H1 (cell line): ENCODE data around the gene SHTN1. TPM values are rescaled to one million over a fixed set of nuclear protein-coding genes. Genes with fewer than 3 reads are reported as not detected.

Experiments used
- CTCF ChIA-PET: fragments of 300-600 bp; sonication (Branson Sonifier 250); formaldehyde crosslinking; loops from one replicate; lab custom pipeline; 2021; ENCODE audit not compliant: partially characterized antibody; lab: Charles Lee
- POLR2A ChIA-PET: fragments of 300-600 bp; sonication (Branson Sonifier 250); formaldehyde crosslinking; loops from one replicate; lab custom pipeline; 2021; ENCODE audit warnings: inconsistent platforms; ENCODE audit not compliant: partially characterized antibody; lab: Charles Lee
- DNase-seq, 2 experiments: peaks; one replicate each; pipeline versions ENCODE4 v3.0.0 to v3.0.0-alpha.2; 2010 to 2022; ENCODE audit warnings: low spot score in 2 of 2, low read depth in 1 of 2, mixed read lengths in 1 of 2
- FAIRE-seq: peaks from 2 replicates; lab custom pipeline; 2011; peaks lifted over from hg19 to GRCh38; lab: Jason Lieb, UNC
- H2AFZ ChIP-seq: 2 replicates; pipeline ENCODE4 v1.8.1; 2012; ENCODE audit warnings: low read length, inconsistent platforms
- H2AK5ac ChIP-seq: 2 replicates; pipeline ENCODE4 v1.6.1; 2013; ENCODE audit warnings: low read depth, low read length
- H2BK120ac ChIP-seq: replicated peaks from 2 replicates; pipeline ENCODE3; 2013; ENCODE audit warnings: low read depth, low read length, inconsistent platforms
- H2BK12ac ChIP-seq: 2 replicates; pipeline ENCODE4 v1.6.1; 2013; ENCODE audit warnings: low read depth, low read length
- H2BK15ac ChIP-seq: 2 replicates; pipeline ENCODE4 v1.6.1; 2013; ENCODE audit warnings: low read length
- H2BK20ac ChIP-seq: 2 replicates; pipeline ENCODE4 v1.6.1; 2013; ENCODE audit warnings: low read length
- H2BK5ac ChIP-seq: 2 replicates; pipeline ENCODE4 v1.6.1; 2013; ENCODE audit warnings: low read depth, low read length
- H3K14ac ChIP-seq: 2 replicates; pipeline ENCODE4 v1.6.1; 2013; ENCODE audit warnings: inconsistent platforms; ENCODE audit not compliant: insufficient read length
- H3K18ac ChIP-seq: 2 replicates; pipeline ENCODE4 v1.6.1; 2013; ENCODE audit warnings: low read length; ENCODE audit errors: extremely low read depth
- H3K23ac ChIP-seq: 2 replicates; pipeline ENCODE4 v1.6.1; 2013; ENCODE audit warnings: inconsistent platforms; ENCODE audit not compliant: insufficient read length
- H3K23me2 ChIP-seq: 2 replicates; pipeline ENCODE4 v1.6.1; 2013; ENCODE audit warnings: low read depth, low read length
- H3K27ac ChIP-seq: 2 replicates; pipeline ENCODE4 v1.6.1; 2011; ENCODE audit warnings: low read depth, low read length, inconsistent platforms
- H3K27me3 ChIP-seq, 4 experiments: replicated peaks in 1 of 4; 1 replicate in 1 of 4; 2 replicates in 3 of 4; pipeline versions ENCODE4 v1.6.1 to v1.8.1; 2011 to 2013; ENCODE audit warnings: low read length in 3 of 4, mild to moderate bottlenecking in 3 of 4, inconsistent platforms in 2 of 4, mixed read lengths in 2 of 4, moderate library complexity in 1 of 4; ENCODE audit not compliant: control insufficient read depth in 3 of 4, insufficient read depth in 3 of 4; ENCODE audit errors: extremely low read depth in 1 of 4
- H3K36me3 ChIP-seq, 4 experiments: 2 replicates each; pipeline versions ENCODE4 v1.6.1 to v1.8.1; 2011 to 2013; ENCODE audit warnings: mild to moderate bottlenecking in 4 of 4, low read length in 3 of 4, moderate library complexity in 2 of 4, control low read depth in 1 of 4, inconsistent platforms in 1 of 4; ENCODE audit not compliant: insufficient read depth in 4 of 4, control insufficient read depth in 2 of 4
- H3K4ac ChIP-seq: replicated peaks from 2 replicates; pipeline ENCODE3; 2013; ENCODE audit warnings: low read length, low read depth, mixed read lengths, inconsistent platforms; ENCODE audit not compliant: insufficient read length
- H3K4me1 ChIP-seq, 4 experiments: replicated peaks in 1 of 4; 1 replicate in 1 of 4; 2 replicates in 3 of 4; pipeline versions ENCODE4 v1.6.1 to v1.8.1; 2011 to 2013; ENCODE audit warnings: low read length in 3 of 4, inconsistent platforms in 2 of 4, mixed read lengths in 1 of 4; ENCODE audit not compliant: insufficient read depth in 4 of 4, control insufficient read depth in 3 of 4
- H3K4me2 ChIP-seq, 2 experiments: 2 replicates each; pipeline versions ENCODE4 v1.6.1 to v1.8.1; 2011 to 2013; ENCODE audit warnings: low read depth in 2 of 2, low read length in 2 of 2, control low read depth in 1 of 2, inconsistent platforms in 1 of 2, mild to moderate bottlenecking in 1 of 2; ENCODE audit not compliant: insufficient read depth in 1 of 2
- H3K4me3 ChIP-seq, 4 experiments: fragments of 200-600, 300-600 bp in 1 of 4; sonication (generic), shearing (Covaris generic), sonication (Bioruptor Twin) in 1 of 4; 2 replicates each; pipeline versions ENCODE4 v1.5.1 to v1.8.1; 2011 to 2016; ENCODE audit warnings: low read length in 4 of 4, low read depth in 3 of 4, control low read depth in 2 of 4, inconsistent platforms in 2 of 4, mild to moderate bottlenecking in 2 of 4, mixed read lengths in 1 of 4, moderate library complexity in 1 of 4; ENCODE audit not compliant: insufficient read depth in 2 of 4; ENCODE audit errors: extremely low read depth in 1 of 4
- H3K56ac ChIP-seq: replicated peaks from 2 replicates; pipeline ENCODE3; 2013; ENCODE audit warnings: low read depth, mild to moderate bottlenecking, mixed read lengths, low read length, inconsistent platforms; ENCODE audit not compliant: insufficient read length
- H3K79me1 ChIP-seq: 2 replicates; pipeline ENCODE4 v1.6.1; 2013; ENCODE audit warnings: low read depth, low read length, control low read depth
- H3K79me2 ChIP-seq, 2 experiments: 2 replicates each; pipeline versions ENCODE4 v1.6.1 to v1.8.1; 2012 to 2013; ENCODE audit warnings: low read length in 2 of 2, mild to moderate bottlenecking in 2 of 2, inconsistent platforms in 1 of 2; ENCODE audit not compliant: insufficient read depth in 2 of 2, control insufficient read depth in 1 of 2
- H3K9ac ChIP-seq, 4 experiments: replicated peaks in 1 of 4; 1 replicate in 1 of 4; 2 replicates in 3 of 4; pipeline versions ENCODE4 v1.6.1 to v1.8.1; 2011 to 2013; ENCODE audit warnings: low read depth in 3 of 4, low read length in 3 of 4, control low read depth in 2 of 4, mild to moderate bottlenecking in 2 of 4, moderate library complexity in 2 of 4, inconsistent platforms in 1 of 4; ENCODE audit errors: extremely low read depth in 1 of 4
- H3K9me3 ChIP-seq, 2 experiments: 2 replicates each; pipeline versions ENCODE4 v1.6.1 to v1.8.1; 2012 to 2013; ENCODE audit warnings: mild to moderate bottlenecking in 2 of 2, moderate library complexity in 2 of 2, control low read depth in 1 of 2, inconsistent platforms in 1 of 2, low read depth in 1 of 2, low read length in 1 of 2, mixed read lengths in 1 of 2; ENCODE audit not compliant: insufficient read depth in 2 of 2
- H4K20me1 ChIP-seq, 2 experiments: replicated peaks in 1 of 2; 2 replicates each; pipeline versions ENCODE3 to v1.8.1; 2011 to 2013; ENCODE audit warnings: inconsistent platforms in 2 of 2, low read length in 2 of 2, mild to moderate bottlenecking in 1 of 2; ENCODE audit not compliant: insufficient read depth in 2 of 2, control insufficient read depth in 1 of 2
- H4K5ac ChIP-seq: 2 replicates; pipeline ENCODE4 v1.6.1; 2013; ENCODE audit warnings: low read length, low read depth, mixed read lengths, inconsistent platforms; ENCODE audit not compliant: insufficient read length
- H4K8ac ChIP-seq: 2 replicates; pipeline ENCODE4 v1.8.0; 2013; ENCODE audit warnings: mild to moderate bottlenecking, moderate library complexity, low read length, inconsistent platforms; ENCODE audit not compliant: insufficient read depth; ENCODE audit errors: extremely low read depth
- H4K91ac ChIP-seq: replicated peaks from 2 replicates; pipeline ENCODE3; 2013; ENCODE audit warnings: low read length, mixed read lengths, inconsistent platforms; ENCODE audit not compliant: insufficient read length
- FOSL1 ChIP-seq: IDR thresholded peaks from 2 replicates; pipeline ENCODE4 v1.6.1; 2011; ENCODE audit warnings: mild to moderate bottlenecking, low read depth, low read length, moderate library complexity; ENCODE audit not compliant: insufficient read depth
- KDM4A ChIP-seq: IDR thresholded peaks from one replicate; pipeline ENCODE4 v1.7.1; 2012; ENCODE audit warnings: low read depth, mild to moderate bottlenecking, moderate library complexity, low read length, inconsistent platforms; ENCODE audit not compliant: severe bottlenecking
- SUZ12 ChIP-seq: fragments of 200-600 bp; sonication (generic); IDR thresholded peaks from 2 replicates; pipeline ENCODE4 v1.6.1; 2012; ENCODE audit warnings: mild to moderate bottlenecking, inconsistent platforms, low read length, moderate library complexity, mixed read lengths
- ZNF274 ChIP-seq: IDR thresholded peaks from 2 replicates; pipeline ENCODE4 v1.7.0; 2012; ENCODE audit warnings: low read length, borderline replicate concordance; ENCODE audit errors: extremely low read depth
- WGBS, 2 experiments: shearing (Covaris generic) in 1 of 2; methylation state at CpG; one replicate each; pipeline versions ENCODE4 v1.1.6 to v1.1.7; 2013 to 2015; ENCODE audit warnings: low lambda C conversion rate in 2 of 2, mixed read lengths in 2 of 2, inconsistent platforms in 1 of 2, low coverage in 1 of 2, missing lambda C conversion rate in 1 of 2; ENCODE audit not compliant: insufficient replicate concordance in 2 of 2, insufficient coverage in 1 of 2, insufficient read length in 1 of 2; ENCODE audit errors: extremely low coverage in 1 of 2, missing lambda C conversion rate in 1 of 2; 5-methylcytosine and 5-hydroxymethylcytosine counted together
- polyA plus RNA-seq, 7 experiments: library from polyadenylated mRNA; depleted of rRNA in 3 of 7; stranded (reverse) in 5 of 7; unstranded in 2 of 7; fragments of >200 nt in 5 of 7; fragments of 200-250 nt in 2 of 7; gene quantifications; 1 replicate in 5 of 7; 2 replicates in 1 of 7; 4 replicates in 1 of 7; pipeline versions ENCODE4 v1.2.1 to v1.2.3, GENCODE V29; 2011 to 2013; ENCODE audit warnings: missing spikeins in 2 of 7, mixed read lengths in 2 of 7
- total RNA-seq: library from RNA; stranded (reverse); fragmentation: NEBNext Ultra II Directional; extraction: Animal tissue kit (Norgen Biotek cat#: 25700); gene quantifications from 2 replicates; pipeline ENCODE4 v1.2.1, GENCODE V29; 2021

Gene SHTN1
- total and polyA plus RNA-seq, 2 of the 8 experiments (the other 6 are each of a cell fraction or from before 2014, with no cell fraction given): 3.3 to 12.7 TPM

GRCh38 chr10:116866066-116866465 lies 138.9 kb downstream of the SHTN1 start:
- H2BK12ac ChIP-seq: no peak overlapping the region
- H3K79me1 ChIP-seq: no peaks in the 10 kb centered on the region
- H3K4me1 ChIP-seq: peaks cover 0 to 4% (median 0%) of the 10 kb centered on the region in 4 experiments; a peak in 3 of 7 replicates
- no peak overlapping the region for H2AK5ac ChIP-seq
- H3K36me3 ChIP-seq: no peaks in the 10 kb centered on the region
- H3K9me3 ChIP-seq: no peaks in the 10 kb centered on the region
- no peak overlapping the region for H3K23ac ChIP-seq
- DNase-seq (no peak), FAIRE-seq (no peak)
- H3K27me3 ChIP-seq: peaks cover 0 to 1% (median 0%) of the 10 kb centered on the region in 4 experiments; a peak in 2 of 7 replicates
- no peak overlapping the region for H2BK120ac ChIP-seq
- ChIA-PET CTCF (interaction anchor here (1.5 to 1.6 kb wide), 2 partner anchors 57 to 78 kb away, joined by 4 to 7 read pairs; no protein-coding TSS in a partner anchor), POLR2A (no interaction called here)
- H3K4ac ChIP-seq: no peak overlapping the region
- TF ChIP-seq SUZ12 (no peak), FOSL1 (no peak), KDM4A (no peak), ZNF274 (no peak)
- H3K23me2 ChIP-seq: no peaks in the 10 kb centered on the region
- H3K27ac ChIP-seq: no peak overlapping the region
- no peak overlapping the region for H3K4me2 ChIP-seq
- no peak overlapping the region for H2BK15ac ChIP-seq
- H3K4me3 ChIP-seq: no peak overlapping the region
- H4K20me1 ChIP-seq: no peaks in the 10 kb centered on the region
- H3K18ac ChIP-seq: no peak overlapping the region
- no peak overlapping the region for H2BK5ac ChIP-seq
- H3K14ac ChIP-seq: no peak overlapping the region
- no peak overlapping the region for H2BK20ac ChIP-seq
- WGBS, 2 experiments: 80% methylated on average over 2 of the region's 2 CpGs; no CpG with 5 or more reads in 1 of the 2 experiments
- no peak overlapping the region for H3K9ac ChIP-seq
- H3K56ac ChIP-seq: no peak overlapping the region
- no peak overlapping the region for H4K91ac ChIP-seq
- H3K79me2 ChIP-seq: no peaks in the 10 kb centered on the region
- no peak overlapping the region for H4K5ac ChIP-seq
- no peak overlapping the region for H4K8ac ChIP-seq
- no peak overlapping the region for H2AFZ ChIP-seq
